ENCODE results near the gene KIF25.
"Not testable (repeated sequence)": the region's sequence is repeated elsewhere in the genome, so short reads cannot be mapped to it uniquely, and the experiment has no call there.

KIF25 gene

DNA sequence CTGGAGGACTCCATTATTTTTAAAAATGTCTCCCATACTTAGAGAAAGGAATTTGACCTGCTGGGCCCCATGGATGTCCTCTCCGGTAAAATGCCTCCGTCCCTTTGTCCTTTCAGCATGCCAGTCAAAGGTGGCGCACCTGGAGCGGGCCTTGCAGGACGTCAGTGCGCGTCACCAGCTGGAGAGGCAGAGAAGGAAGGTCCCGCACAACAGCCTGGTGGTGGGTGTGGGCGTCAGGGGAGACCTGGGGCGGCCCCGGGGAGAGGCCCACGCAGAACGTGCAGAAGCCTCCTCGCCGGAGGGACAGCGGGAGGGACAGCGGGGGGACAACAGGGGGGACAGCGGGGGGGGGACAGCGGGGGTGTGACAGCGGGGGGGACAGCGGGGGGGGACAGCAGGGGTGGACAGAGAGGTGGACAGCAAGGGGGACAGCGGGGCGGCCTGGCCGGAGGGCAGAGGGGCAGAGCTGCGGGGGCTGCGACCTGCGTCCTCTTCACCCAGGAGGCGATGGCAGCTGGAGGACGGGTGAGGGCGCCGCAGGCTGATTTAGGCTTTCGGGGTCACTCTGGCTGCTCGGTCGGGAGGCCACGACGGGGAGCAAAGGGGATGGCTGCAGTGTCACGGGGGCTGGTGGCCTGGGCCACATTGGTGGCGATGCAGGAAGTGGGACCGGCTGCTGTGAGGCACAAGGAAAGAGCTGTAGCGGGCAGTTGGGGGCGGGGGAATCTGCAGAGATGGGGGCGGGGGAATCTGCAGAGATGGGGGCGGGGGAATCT, 859 bp upstream of the KIF25 start:
- no peak for DNase-seq

DNA sequence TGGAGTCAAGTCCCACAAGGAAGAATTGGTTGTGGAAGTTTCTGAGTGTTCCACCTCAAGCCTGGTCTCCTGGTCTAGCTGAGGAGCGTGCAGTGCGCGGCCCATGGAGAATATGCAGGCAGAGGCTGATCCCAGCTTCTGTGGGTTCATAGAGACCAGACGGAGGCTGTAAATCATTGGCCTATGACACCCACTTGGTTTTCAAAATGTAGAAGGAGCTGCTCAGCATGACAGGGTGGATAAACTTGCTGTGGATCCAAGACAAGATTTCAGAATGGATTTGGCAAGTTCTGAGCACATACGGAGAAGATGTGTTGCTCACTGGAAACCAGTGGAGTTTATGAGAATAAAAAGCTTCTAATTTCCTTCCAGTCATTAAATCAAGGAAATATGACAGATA, 744 bp downstream of the KIF25 start:
- no peak for DNase-seq

DNA sequence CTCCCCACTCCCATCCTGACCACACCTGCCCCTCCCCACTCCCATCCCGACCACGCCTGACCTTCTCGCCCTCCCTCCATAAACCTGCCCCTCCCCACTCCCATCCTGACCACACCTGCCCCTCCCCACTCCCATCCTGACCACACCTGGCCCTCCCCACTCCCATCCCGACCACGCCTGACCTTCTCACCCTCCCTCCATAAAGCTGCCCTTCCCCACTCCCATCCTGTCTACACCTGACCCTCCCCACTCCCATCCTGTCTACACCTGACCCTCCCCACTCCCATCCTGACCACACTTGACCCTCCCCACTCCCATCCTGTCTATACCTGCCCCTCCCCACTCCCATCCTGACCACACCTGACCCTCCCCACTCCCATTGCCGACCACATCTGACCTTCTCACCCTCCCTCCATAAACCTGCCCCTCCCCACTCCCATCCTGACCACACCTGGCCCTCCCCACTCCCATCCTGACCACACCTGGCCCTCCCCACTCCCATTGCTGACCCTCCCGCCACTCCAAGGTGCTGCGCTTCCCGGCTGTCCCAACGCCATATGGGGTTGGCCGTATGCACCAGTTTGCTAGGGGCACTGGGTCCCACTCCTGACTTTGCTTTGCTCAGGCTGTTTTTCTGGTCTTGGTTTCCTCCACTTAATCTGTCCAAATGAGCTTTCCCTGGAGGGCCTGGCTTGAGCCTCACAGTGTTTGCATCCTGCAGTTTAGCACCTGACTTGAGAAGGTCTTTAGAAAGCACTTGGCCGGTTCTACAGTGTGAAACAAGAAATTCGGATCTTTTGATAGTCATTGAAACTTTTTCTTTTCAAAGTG, 2.9 kb downstream of the KIF25 start:
- no peak for DNase-seq

DNA sequence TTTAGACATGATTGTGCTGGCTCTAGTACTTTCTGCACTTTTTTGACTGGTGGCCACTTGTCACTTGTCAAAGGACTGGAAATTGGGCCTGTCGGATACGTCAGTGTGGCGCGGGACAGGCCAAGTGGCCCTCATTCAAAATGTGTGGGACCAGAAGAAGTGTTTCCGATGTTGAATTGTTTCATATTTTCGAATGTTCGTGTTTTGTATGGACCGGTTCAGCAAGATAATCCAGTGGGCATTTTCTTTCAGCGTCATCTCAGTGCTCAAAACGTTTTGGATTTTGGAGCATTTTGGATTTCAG, 3.5 kb downstream of the KIF25 start:
- DNase-seq = no peak

DNA sequence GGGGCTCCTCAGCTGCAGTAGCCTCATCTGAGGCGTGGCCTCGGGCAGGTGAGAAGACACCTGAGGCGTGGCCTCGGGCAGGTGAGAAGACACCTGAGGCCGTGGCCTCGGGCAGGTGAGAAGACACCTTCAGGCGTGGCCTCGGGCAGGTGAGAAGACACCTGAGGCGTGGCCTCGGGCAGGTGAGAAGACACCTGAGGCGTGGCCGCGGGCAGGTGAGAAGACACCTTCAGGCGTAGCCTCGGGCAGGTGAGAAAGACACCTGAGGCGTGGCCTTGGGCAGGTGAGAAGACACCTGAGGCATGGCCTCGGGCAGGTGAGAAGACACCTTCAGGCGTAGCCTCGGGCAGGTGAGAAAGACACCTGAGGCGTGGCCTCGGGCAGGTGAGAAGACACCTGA, 4.0 kb downstream of the KIF25 start:
- not testable (repeated sequence) for DNase-seq

DNA sequence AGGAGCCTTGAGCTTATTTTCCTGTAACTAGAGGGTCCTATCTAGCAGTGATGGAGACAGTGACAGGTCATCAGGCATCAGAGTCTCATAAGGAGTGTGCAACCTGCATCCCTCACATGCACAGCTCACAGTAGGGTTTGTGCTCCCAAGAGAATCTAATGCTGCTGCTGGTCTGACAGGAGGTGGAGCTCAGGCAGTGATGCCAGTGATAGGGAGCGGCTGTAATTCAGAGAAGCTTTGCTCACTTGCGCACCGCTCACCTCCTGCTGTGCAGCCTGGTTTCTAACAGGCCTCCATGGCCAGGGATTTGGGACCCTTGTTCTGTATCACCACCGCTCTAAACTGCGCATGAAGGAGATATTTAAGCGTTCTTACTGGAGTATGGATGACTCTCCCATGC, 5.3 kb downstream of the KIF25 start:
- DNase-seq = no peak

DNA sequence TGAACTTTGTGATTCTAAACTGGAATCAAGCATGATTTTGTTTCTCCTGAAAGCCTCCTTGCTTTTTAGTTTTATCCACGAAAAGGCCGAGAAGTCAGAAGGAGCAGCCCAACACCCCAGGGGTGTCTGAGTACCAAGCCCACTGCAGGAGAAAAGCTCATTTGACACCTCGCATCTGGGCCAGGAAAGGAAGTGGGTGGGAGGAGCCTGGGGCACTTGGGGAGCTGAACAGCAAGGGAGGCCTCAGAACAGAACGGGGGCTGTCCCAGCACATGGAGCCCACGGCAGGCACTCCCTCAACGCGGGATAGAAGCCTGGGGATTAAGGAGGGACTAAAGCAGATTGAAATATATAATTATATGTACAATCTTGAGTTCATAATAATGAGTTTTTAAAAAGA, 6.6 kb downstream of the KIF25 start:
- no peak for DNase-seq

DNA sequence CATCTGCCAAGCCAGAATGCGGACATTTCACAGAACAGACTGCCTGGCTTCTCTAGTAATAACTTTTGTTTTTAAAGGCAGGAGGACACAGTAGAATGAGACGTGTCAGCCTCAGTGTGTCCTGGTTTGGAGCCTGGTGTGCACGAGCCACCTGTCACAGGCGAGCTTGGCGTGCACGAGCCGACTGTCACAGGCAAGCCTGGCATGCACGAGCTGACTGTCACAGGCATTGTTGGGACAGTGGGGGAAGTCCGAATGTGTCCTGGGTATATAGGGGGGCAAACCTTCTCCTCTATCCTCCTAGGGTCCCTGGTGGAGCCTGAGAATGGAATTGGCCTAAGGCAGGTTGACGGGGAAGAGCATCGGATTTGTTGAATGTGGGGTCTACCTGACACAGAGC, 7.5 kb downstream of the KIF25 start:
- DNase-seq = no peak

DNA sequence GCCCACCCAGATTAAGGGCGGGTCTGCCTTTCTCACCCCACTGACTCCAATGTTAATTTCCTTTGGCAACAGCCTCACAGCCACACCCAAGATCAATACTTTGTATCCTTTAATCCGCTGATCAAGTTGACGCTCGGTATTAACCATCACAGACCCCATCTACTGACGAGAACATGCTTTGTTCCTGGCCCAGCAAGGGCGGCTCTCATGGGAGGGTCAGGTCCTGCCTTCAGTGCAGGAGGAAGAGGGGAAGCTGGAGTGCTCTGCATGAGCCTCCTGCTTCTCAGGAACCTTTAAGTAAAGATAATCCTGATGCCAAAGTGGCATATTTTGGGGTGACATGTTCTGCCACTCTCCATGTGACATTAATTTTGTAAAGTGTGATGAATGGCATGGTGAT, 8.3 kb downstream of the KIF25 start:
- DNase-seq = no peak

DNA sequence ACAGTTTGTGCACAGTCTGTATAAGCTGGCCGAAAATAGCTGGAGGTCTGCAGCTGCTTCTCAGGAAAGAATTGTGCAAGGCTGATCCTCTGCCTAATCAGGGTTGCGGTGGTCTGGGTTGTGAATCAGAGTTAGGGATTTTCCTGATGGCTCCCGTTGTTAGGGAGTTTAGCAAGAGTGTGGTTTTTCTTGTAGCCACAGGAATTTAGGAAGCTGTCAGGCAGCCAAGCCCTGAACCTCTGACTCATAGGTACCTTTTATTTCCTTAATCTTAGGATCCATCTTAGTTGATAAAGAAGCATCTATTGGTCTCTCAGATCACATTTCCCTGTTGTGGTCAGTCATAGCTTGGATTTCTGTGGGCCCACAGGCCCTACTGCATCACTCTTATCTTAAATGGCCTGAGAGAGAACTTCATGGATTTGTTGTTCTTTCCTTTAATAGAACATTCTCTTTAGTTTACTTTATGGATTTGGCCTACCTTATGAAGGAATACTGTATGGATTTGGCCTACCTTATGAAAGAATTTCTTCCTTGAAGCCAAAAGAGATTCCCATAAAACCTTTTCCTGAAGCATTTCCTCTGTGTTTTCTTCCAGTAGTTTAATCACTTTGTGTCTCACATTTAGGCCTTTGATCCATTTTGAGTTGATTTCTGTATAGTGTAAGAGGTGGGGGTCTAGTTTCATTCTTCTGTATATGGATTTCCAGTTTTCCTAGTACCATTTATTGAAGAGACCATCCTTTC, 10.3 kb downstream of the KIF25 start:
- no peak for DNase-seq

DNA sequence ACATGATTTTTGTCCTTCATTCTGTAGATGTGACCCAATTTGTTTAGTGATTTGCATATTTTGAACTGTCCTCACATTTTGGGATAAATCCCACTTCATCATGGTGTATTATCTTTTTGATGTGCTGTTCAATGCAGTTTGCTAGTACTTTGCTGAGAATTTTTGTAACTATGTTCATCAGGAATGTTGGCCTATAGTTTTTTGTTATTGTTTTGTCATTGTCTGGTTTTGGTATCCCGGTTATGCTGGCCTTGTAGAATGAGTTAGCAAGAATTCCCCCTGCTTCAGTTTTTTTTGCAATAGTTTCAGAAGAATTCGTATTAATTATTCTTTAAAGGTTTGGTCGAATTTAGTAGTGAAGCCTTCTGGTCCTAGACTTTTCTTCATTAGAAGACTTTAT, 11.9 kb downstream of the KIF25 start:
- DNase-seq = no peak

DNA sequence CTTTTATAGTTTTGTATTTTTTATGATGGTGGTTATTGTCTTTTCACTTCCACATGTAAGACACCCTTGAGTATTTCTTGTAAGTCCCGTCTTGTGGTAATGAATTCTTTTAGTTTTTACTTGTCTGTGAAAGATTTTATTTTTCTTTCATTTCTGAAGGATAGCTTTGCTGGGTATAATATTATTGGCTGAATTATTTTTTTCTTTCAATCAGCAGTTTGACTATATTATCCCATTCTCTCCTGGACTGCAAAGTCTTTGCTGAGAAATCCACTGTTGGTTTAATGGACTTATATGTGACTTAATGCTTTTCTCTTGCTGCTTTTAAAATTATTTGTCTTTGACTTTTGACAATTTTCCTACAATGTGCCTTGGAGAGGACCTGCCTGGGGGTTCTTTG, 13.8 kb downstream of the KIF25 start:
- DNase-seq = no peak

DNA sequence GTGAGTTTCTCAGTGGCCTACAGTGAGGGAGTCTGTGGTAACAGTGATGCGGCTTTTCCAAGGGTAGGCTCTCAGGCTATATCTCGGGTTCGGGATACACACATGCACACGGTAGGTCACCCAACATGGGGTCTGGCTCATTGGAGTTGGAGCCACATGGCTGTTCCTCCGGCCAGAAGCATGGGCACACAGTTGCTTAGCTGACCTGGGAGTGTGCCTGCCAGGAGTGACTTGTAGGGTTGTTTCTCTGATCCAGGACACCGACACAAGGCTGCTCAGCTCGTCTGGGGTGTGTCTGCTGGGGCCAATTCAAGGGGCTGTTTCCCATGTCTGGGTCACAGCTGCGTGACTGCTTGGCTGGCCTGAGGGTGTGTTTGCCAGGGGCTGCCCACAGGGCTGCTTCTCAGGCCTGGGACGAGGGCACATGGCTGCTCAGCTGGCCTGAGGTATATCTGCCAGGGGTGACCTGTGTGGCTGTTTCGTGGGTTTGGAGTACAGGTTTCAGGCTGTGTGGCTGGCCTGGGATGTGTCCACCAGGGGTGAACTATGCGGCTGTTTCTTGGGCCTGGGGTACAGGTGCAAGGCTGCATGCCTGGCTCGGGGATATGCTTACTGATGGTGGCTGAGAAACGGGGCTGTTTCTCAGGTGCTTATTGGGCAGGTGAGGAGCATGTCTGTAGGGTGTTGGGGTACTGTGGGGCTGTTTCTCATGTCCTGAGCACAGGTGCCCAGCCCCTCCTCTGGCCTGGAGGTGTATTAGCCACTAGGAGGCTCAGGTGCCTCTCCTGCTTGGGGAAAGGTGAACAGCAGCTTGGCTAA, 15.2 kb downstream of the KIF25 start:
- DNase-seq = no peak

DNA sequence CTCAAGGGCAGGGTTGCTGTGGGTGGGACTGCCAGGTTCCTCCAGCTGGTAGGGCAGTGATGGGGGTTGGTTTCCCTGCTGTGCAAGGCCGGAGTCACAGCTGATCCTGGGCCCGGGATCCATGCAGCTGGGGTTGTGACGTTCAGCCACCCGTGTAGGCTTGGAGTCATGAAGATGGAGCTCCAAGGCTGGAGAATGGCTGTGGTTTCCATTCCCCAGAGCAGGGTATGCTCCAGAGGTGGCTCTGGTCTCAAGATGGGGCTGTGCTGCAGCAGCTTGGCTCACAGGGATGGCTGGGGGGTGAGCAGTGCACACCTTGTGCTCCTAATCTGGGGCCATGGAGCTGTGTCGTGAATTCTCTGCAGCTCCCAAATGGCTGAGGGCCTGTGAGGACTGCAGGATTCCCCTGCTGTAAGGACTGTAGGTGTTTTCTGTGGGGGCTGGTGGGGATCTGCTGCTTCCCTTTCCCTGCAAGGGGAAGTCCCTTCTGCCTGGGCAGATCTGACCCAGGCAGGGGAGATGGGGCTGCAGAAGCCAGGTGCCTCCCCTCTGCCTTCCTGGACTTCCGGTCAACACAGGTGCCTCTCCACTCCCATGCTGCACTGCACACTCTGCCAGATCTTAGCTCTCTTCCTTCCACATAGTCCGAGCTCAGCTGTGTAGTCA, 15.9 kb downstream of the KIF25 start:
- no peak for DNase-seq

DNA sequence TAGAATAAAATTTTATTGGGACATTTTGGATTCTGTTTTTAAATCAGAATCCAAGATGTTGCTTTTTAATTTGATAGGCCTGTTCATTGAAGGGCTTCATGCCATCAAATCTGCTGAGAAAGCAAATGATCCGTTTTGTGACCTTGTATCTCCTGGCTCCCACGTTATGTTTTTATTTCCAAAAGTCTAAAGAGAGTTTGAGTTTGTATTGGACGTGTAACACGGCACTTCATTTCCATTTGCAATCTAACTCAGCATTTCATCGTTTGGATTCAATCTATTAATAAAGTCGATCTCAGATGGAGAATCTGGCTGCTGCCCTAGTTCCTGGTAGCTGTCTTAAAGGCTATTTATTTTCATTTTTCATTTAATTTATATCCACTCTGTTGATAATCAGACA, 17.0 kb downstream of the KIF25 start:
- no peak for DNase-seq

DNA sequence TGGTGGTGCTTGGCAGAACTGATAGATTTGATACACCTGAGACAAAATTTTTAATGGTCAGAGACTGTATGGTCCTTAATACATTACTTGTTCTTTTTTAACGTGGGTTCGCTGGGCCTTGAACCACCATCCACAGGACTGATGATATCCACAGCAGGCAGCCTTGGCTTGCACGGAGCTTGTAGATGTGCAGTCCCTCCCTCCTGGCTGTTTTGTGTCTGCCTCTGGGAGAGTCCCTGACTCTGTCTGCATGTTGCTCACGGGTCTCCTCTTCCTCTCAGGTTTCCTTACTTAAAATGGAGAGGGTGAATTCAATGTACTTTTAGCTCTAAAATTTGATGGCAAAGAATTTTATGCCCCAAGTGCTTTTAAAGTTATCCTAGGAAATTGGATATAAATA, 17.5 kb downstream of the KIF25 start:
- no peak for DNase-seq

DNA sequence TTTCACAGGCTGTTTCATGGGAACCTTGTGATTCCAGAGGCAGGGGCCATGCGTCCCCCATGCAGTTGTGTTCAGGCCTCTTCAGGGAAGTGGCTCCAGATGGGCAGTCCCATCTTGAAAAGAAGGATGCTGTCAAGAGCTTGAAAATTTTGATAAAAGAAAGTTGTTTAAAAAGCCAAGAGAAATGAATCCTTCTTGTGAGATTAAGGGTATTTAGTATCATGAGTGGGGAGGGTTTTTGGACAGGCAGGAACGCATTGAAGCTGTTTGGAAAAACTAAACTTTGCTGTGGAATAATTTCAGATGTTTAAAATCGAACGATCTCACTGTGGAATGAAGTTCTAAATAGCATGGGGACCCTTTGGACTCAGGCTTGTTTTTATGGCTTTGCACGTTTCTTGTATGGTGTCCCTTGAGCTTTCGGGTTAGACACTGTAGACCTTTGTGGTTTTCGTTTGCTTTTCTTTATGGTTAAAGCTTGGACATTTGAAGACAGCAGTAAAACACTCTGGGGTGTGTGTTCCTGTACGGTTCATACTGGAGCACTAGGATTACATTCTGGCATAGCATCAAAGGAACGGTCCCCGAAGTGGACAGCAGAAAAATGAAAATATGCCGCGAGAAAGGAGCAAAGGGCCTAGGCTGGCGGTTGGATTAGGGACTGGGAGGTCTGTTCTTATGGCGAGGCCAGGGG, 18.2 kb downstream of the KIF25 start:
- no peak for DNase-seq

DNA sequence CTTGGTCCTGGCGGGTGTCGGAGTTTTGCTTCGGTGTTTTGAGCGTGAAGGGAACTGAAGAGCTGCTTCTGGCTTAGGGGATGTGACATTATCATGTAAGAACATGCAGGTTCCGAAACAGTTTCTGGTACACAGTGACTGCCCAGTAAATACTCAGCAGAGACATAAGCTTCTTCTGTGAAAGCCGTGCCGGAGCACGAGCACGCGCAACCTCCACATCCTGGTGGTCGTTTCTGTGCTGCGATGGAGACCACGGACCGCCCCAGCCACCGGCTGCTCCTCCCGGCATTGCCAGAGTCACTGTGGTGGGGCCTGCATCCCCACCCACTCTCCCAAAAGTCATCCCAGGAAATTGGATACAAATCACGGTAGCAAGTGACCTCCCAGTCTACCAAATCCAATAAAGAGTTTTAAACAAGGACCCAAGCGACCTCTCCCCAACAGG, 18.7 kb downstream of the KIF25 start:
- DNase-seq = no peak

DNA sequence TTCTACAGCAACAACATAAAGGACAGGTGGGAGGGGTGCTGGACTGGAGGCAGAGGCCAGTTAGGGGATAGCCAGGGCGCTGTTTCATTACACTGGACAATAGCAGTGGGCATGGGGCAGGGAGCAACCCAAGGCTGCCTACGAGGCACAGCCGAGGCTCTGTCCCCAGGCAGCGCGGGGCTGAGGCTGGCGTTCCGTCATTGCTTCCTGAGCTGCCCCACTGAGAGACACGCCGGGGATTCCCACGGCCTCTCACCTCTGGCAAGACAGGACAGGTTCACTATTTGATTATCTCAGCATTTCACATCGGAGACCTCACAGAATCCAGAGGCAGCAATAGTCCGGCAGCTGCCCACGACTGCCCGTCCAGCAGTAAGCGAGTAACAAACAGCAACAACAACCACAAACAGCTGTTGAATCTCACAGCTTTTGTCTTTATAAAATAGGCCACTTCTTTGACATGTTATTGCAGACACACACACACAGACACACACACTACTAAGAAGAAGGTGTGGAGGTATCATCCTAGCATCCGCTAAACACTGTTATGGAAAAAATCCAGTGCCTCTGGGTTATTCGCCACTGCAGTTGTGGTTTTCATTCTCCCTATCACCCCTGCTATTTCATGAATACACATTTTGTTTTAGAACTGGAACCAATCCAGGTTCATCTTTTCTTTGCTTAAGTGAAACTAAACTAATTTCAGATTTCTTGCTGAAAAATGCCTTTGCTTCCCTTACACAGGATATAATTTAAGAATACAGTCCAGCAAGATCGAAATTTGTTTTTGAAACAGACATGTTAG, 19.5 kb downstream of the KIF25 start:
- no peak for DNase-seq

DNA sequence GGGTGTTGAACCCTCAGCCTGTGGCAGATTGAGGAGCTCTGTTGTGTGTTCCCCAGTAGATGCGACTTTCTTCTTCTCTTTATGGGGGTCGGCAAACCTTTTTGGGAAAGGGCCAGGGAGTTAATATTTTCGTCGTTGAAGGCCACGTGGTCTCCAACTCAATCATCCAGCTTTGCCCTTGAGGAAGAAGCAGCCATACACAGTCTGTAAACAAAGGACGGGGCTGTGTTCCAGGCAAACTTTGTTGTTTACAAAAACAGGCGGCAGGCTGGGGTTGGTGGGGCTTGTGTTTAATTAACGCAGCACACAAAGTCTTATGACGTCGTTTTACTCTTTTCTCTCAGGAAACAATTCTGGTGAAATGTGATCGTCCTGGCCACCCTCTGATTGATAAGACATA, 20.2 kb downstream of the KIF25 start:
- no peak for DNase-seq

DNA sequence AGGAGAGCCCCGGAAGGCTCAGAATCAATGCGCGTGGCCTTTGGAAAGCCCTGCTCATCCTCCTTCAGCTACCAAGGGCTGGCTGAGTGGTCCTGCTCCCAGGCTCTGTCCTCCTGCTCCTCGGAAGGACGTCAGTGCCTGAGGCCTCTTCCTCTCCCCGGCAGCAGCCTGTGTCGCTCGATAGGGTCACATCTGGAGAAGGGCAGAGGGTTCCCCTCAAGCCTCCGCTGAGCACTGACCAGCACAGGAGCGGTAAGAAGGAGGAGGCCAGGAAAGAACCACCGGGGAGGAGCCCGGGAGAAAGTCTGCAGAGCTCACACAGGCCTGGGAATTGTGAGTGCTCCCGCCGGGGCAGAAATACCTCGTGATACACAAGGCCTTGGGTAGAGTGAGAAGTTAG, 21.2 kb downstream of the KIF25 start:
- DNase-seq = no peak

All from activated CD4-positive, alpha-beta T cell treated with anti-CD3 and anti-CD28 coated beads, Interleukin-2, amount 50 U/mL, for 16 hours (primary cell).